Mesenchymal stem cell (in vitro differentiated cells and primary cell): ENCODE results near the gene MOB2.

ENCODE experiments used
- DNase-seq: peaks from one replicate; pipeline ENCODE4 v3.0.0-alpha.2; 2013
- H2AFZ ChIP-seq: one replicate; pipeline ENCODE4 v1.6.1; 2013; ENCODE audit warnings: low read depth, mild to moderate bottlenecking, control low read depth, inconsistent platforms, low read length, moderate library complexity
- H2AK5ac ChIP-seq: 2 replicates; pipeline ENCODE4 v1.6.1; 2013; ENCODE audit warnings: low read length, moderate library complexity, mild to moderate bottlenecking, inconsistent platforms; ENCODE audit not compliant: severe bottlenecking
- H2BK120ac ChIP-seq: one replicate; pipeline ENCODE4 v1.6.1; 2013; ENCODE audit warnings: low read depth, mild to moderate bottlenecking, inconsistent platforms, low read length, moderate library complexity
- H2BK12ac ChIP-seq, 2 experiments: one replicate each; pipeline ENCODE4 v1.6.1; 2013; ENCODE audit warnings: inconsistent platforms in 2 of 2, low read length in 2 of 2, mild to moderate bottlenecking in 2 of 2, moderate library complexity in 2 of 2, control low read depth in 1 of 2
- H2BK15ac ChIP-seq: one replicate; pipeline ENCODE4 v1.6.1; 2013; ENCODE audit warnings: mild to moderate bottlenecking, low read depth, inconsistent platforms; ENCODE audit not compliant: poor library complexity, severe bottlenecking
- H2BK5ac ChIP-seq: 2 replicates; pipeline ENCODE4 v1.6.1; 2013; ENCODE audit warnings: low read depth, mild to moderate bottlenecking, low read length, control low read depth, inconsistent platforms; ENCODE audit not compliant: poor library complexity, severe bottlenecking
- H3K14ac ChIP-seq, 2 experiments: one replicate each; pipeline ENCODE4 v1.6.1; 2013; ENCODE audit warnings: inconsistent platforms in 2 of 2, low read length in 2 of 2, control low read depth in 1 of 2, mild to moderate bottlenecking in 1 of 2, moderate library complexity in 1 of 2
- H3K18ac ChIP-seq, 2 experiments: one replicate each; pipeline ENCODE4 v1.6.1; 2013; ENCODE audit warnings: inconsistent platforms in 2 of 2, low read length in 2 of 2, control low read depth in 1 of 2, low read depth in 1 of 2, mild to moderate bottlenecking in 1 of 2
- H3K23ac ChIP-seq, 2 experiments: one replicate each; pipeline ENCODE4 v1.6.1; 2013; ENCODE audit warnings: inconsistent platforms in 2 of 2, low read length in 2 of 2, mild to moderate bottlenecking in 2 of 2, moderate library complexity in 2 of 2, control low read depth in 1 of 2
- H3K27ac ChIP-seq: 2 replicates; pipeline ENCODE4 v1.5.1; 2013; ENCODE audit warnings: mild to moderate bottlenecking, moderate library complexity, low read length, control low read depth, inconsistent platforms; ENCODE audit not compliant: poor library complexity, severe bottlenecking
- H3K27me3 ChIP-seq, 2 experiments: 2 replicates each; pipeline versions ENCODE4 v1.6.1 to v1.7.0; 2013; ENCODE audit warnings: low read length in 2 of 2, mild to moderate bottlenecking in 2 of 2, moderate library complexity in 2 of 2, control low read depth in 1 of 2, inconsistent platforms in 1 of 2; ENCODE audit not compliant: control insufficient read depth in 1 of 2, insufficient read depth in 1 of 2
- H3K36me3 ChIP-seq, 2 experiments: 2 replicates each; pipeline versions ENCODE4 v1.6.1 to v1.7.0; 2013; ENCODE audit warnings: low read length in 2 of 2, control low read depth in 1 of 2, inconsistent platforms in 1 of 2, low read depth in 1 of 2, mild to moderate bottlenecking in 1 of 2; ENCODE audit not compliant: insufficient read depth in 2 of 2, control insufficient read depth in 1 of 2
- H3K4ac ChIP-seq, 2 experiments: one replicate each; pipeline ENCODE4 v1.6.1; 2013; ENCODE audit warnings: inconsistent platforms in 2 of 2, low read length in 2 of 2, mild to moderate bottlenecking in 2 of 2, moderate library complexity in 2 of 2, control low read depth in 1 of 2, low read depth in 1 of 2
- H3K4me1 ChIP-seq: 2 replicates; pipeline ENCODE4 v1.6.1; 2013; ENCODE audit warnings: low read depth, low read length, control low read depth; ENCODE audit not compliant: control insufficient read depth, insufficient read depth
- H3K4me2 ChIP-seq: 2 replicates; pipeline ENCODE4 v1.6.1; 2013; ENCODE audit warnings: low read length, mild to moderate bottlenecking, inconsistent platforms; ENCODE audit not compliant: poor library complexity, severe bottlenecking
- H3K4me3 ChIP-seq, 2 experiments: 2 replicates each; pipeline versions ENCODE4 v1.5.1 to v1.7.0; 2013; ENCODE audit warnings: low read length in 2 of 2, mild to moderate bottlenecking in 2 of 2, control low read depth in 1 of 2, low read depth in 1 of 2; ENCODE audit not compliant: insufficient read depth in 1 of 2
- H3K79me1 ChIP-seq: replicated peaks from 2 replicates; pipeline ENCODE4 v1.6.1; 2013; ENCODE audit warnings: mild to moderate bottlenecking, control low read depth, low read length, inconsistent platforms; ENCODE audit not compliant: poor library complexity, severe bottlenecking
- H3K9ac ChIP-seq: 2 replicates; pipeline ENCODE4 v1.7.0; 2013; ENCODE audit warnings: mild to moderate bottlenecking, low read length, moderate library complexity
- H3K9me3 ChIP-seq: 2 replicates; pipeline ENCODE4 v1.7.0; 2013; ENCODE audit warnings: mild to moderate bottlenecking, low read length; ENCODE audit not compliant: control insufficient read depth
- H4K8ac ChIP-seq: one replicate; pipeline ENCODE4 v1.6.1; 2013; ENCODE audit warnings: inconsistent platforms, mild to moderate bottlenecking, low read length, moderate library complexity
- H4K91ac ChIP-seq: one replicate; pipeline ENCODE4 v1.6.1; 2013; ENCODE audit warnings: mild to moderate bottlenecking, low read length, inconsistent platforms
- WGBS: methylation state at CpG from one replicate; pipeline ENCODE4 v1.1.7; 2013; ENCODE audit warnings: mixed read lengths; 5-methylcytosine and 5-hydroxymethylcytosine counted together

The MOB2 gene

GRCh38 chr11:1468473-1469066, 18.0 kb downstream of the MOB2 start:
- no peak overlapping the region for H2AK5ac ChIP-seq
- H3K9me3 ChIP-seq = no peaks in the 10 kb centered on the region
- no peak overlapping the region for H3K14ac ChIP-seq
- peaks cover 20 to 63% of the 10 kb centered on the region in 2 experiments for H3K36me3 ChIP-seq
- H4K91ac ChIP-seq = no peak overlapping the region
- no peak overlapping the region for H3K9ac ChIP-seq
- no peak overlapping the region for H3K4me2 ChIP-seq
- no peak overlapping the region for H3K18ac ChIP-seq
- WGBS = 93% methylated on average over 15 of the region's 19 CpGs
- H2BK15ac ChIP-seq = no peak overlapping the region
- no peak overlapping the region for H3K4ac ChIP-seq
- no peak overlapping the region for H3K27ac ChIP-seq
- no peak overlapping the region for H3K4me3 ChIP-seq
- H2BK120ac ChIP-seq = no peak overlapping the region
- peaks cover 2% of the 10 kb centered on the region for H3K4me1 ChIP-seq
- no peak overlapping the region for H2BK12ac ChIP-seq
- no peak overlapping the region for H4K8ac ChIP-seq
- no peak for DNase-seq
- no peaks in the 10 kb centered on the region for H3K27me3 ChIP-seq
- H2AFZ ChIP-seq = no peak overlapping the region
- peaks cover 2% of the 10 kb centered on the region for H3K79me1 ChIP-seq
- no peak overlapping the region for H3K23ac ChIP-seq
- H2BK5ac ChIP-seq = no peak overlapping the region

DNA sequence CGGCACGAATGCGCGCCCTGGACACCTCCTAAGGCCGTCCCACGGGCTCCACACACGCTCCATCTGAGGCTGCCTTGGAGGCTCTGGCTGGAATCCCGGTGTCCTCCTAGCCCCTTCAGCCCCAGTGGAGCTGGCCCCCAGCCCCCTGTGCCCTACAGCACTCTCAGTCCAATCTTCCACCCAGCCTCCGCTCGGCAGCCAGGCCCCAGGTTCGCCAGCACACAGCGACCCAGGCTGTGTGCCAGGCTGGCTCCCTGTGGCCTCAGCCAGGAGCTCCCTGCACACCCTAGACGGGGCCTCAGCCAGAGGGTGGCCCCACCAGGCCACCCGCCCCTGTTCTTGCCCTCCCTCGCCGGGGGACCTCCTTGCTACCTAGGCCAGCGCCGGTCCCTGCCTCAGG, 18.6 kb downstream of the MOB2 start:
- H2AFZ ChIP-seq = no peak overlapping the region
- H3K4me3 ChIP-seq = no peak overlapping the region
- no peak overlapping the region for H2BK15ac ChIP-seq
- H3K4me2 ChIP-seq = no peak overlapping the region
- no peak overlapping the region for H3K23ac ChIP-seq
- peaks cover 2% of the 10 kb centered on the region for H3K4me1 ChIP-seq
- 94% methylated on average over 18 of the region's 18 CpGs for WGBS
- no peak overlapping the region for H3K18ac ChIP-seq
- peaks cover 2% of the 10 kb centered on the region for H3K79me1 ChIP-seq
- no peak overlapping the region for H3K9ac ChIP-seq
- H4K8ac ChIP-seq = no peak overlapping the region
- H2BK12ac ChIP-seq = no peak overlapping the region
- H3K27ac ChIP-seq = no peak overlapping the region
- H3K14ac ChIP-seq = no peak overlapping the region
- no peak for DNase-seq
- no peak overlapping the region for H2BK5ac ChIP-seq
- no peak overlapping the region for H2BK120ac ChIP-seq
- no peaks in the 10 kb centered on the region for H3K27me3 ChIP-seq
- H4K91ac ChIP-seq = no peak overlapping the region
- no peaks in the 10 kb centered on the region for H3K9me3 ChIP-seq
- H3K36me3 ChIP-seq = peaks cover 14 to 60% of the 10 kb centered on the region in 2 experiments
- H2AK5ac ChIP-seq = no peak overlapping the region
- H3K4ac ChIP-seq = no peak overlapping the region

DNA sequence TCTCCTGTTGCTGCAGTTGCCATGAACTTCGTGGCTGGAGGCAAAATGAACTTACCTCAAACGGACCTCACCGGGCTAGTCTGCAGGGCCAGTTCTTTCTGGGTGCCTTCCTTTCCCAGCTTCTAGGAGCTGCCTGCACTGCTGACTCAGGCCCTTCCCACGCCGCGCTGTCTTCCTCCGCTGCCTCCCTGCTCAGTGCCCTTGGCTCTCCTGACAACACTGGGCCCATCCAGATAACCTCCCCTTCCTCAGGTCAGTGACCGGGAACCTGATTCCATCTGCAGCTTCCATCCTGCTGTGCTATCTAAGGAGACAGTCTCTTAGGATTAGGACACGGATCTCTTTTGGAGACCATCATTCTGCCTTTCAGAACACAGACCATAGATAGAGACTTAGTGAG, 19.3 kb downstream of the MOB2 start:
- Histone ChIP-seq H3K27me3 (no peaks in the 10 kb centered on the region), H2AFZ (no peak overlapping the region), H3K79me1 (peaks cover 2% of the 10 kb centered on the region), H2BK12ac (no peak overlapping the region), H3K4me2 (no peak overlapping the region), H3K9ac (no peak overlapping the region), H4K91ac (no peak overlapping the region), H2BK15ac (no peak overlapping the region), H3K4me3 (no peak overlapping the region), H3K4me1 (peaks cover 2% of the 10 kb centered on the region), H3K36me3 (peaks cover 12 to 54% of the 10 kb centered on the region in 2 experiments), H2AK5ac (no peak overlapping the region), H3K14ac (peak overlapping the region in 1 of 2 experiments; percentile 61), H4K8ac (no peak overlapping the region), H2BK120ac (no peak overlapping the region), H3K23ac (no peak overlapping the region), H2BK5ac (no peak overlapping the region), H3K18ac (no peak overlapping the region), H3K9me3 (no peaks in the 10 kb centered on the region), H3K4ac (no peak overlapping the region), H3K27ac (no peak overlapping the region)
- DNase-seq = no peak
- WGBS = 84% methylated on average over 9 of the region's 9 CpGs

GRCh38 chr11:1466784-1467183, 19.8 kb downstream of the MOB2 start:
- no peak overlapping the region for H2AK5ac ChIP-seq
- no peak overlapping the region for H2BK12ac ChIP-seq
- no peak overlapping the region for H3K4me3 ChIP-seq
- H3K18ac ChIP-seq = no peak overlapping the region
- H3K27me3 ChIP-seq = no peaks in the 10 kb centered on the region
- H3K4me1 ChIP-seq = peaks cover 2% of the 10 kb centered on the region
- no peaks in the 10 kb centered on the region for H3K79me1 ChIP-seq
- H2BK120ac ChIP-seq = no peak overlapping the region
- no peak for DNase-seq
- no peak overlapping the region for H3K27ac ChIP-seq
- no peak overlapping the region for H4K91ac ChIP-seq
- H3K4ac ChIP-seq = no peak overlapping the region
- H3K23ac ChIP-seq = no peak overlapping the region
- H3K9ac ChIP-seq = no peak overlapping the region
- H3K14ac ChIP-seq = no peak overlapping the region
- no peak overlapping the region for H3K4me2 ChIP-seq
- no peak overlapping the region for H4K8ac ChIP-seq
- WGBS = 91% methylated on average over 16 of the region's 16 CpGs
- H2BK5ac ChIP-seq = no peak overlapping the region
- peaks cover 12 to 51% of the 10 kb centered on the region in 2 experiments for H3K36me3 ChIP-seq
- H3K9me3 ChIP-seq = no peaks in the 10 kb centered on the region
- no peak overlapping the region for H2AFZ ChIP-seq
- H2BK15ac ChIP-seq = no peak overlapping the region
